ENCODE results near the gene F5. TPM values are rescaled to one million over a fixed set of nuclear protein-coding genes. Genes with fewer than 3 reads are reported as not detected.

The F5 gene
- total RNA-seq, 1 donor = not detected

GRCh38 chr1:169478094-169478672 lies 108.1 kb downstream of the F5 start:
- H2AFZ ChIP-seq (ENCODE audit: low read length) = no peak overlapping the region
- H3K27ac ChIP-seq (ENCODE audit: low read depth, low read length) = no peak overlapping the region
- no peak overlapping the region for H3K4me3 ChIP-seq (ENCODE audit: insufficient read depth, low read length)
- H3K79me2 ChIP-seq (ENCODE audit: insufficient read depth, low read length) = peaks cover 51% of the 10 kb centered on the region
- H3K36me3 ChIP-seq (ENCODE audit: insufficient read depth, low read length) = peaks cover 6% of the 10 kb centered on the region
- H3K4me2 ChIP-seq (ENCODE audit: insufficient read depth, low read length) = no peak overlapping the region
- no peak for DNase-seq (ENCODE audit: insufficient read length, low spot score, missing footprints)
- H4K20me1 ChIP-seq (ENCODE audit: insufficient read depth, low read length) = peaks cover 6% of the 10 kb centered on the region
- TF ChIP-seq CTCF (IDR thresholded peaks at IDR 0.05; ENCODE audit: extremely low read depth, low read depth, low read length) = no peak
- H3K27me3 ChIP-seq (ENCODE audit: insufficient read depth, low read length) = no peaks in the 10 kb centered on the region
- peaks cover 3% of the 10 kb centered on the region for H3K4me1 ChIP-seq (ENCODE audit: insufficient read depth, low read length)
- no peaks in the 10 kb centered on the region for H3K9me3 ChIP-seq (ENCODE audit: low read depth, low read length)

- H3K27ac ChIP-seq (ENCODE audit: low read depth, low read length) = no peak overlapping the region
- H2AFZ ChIP-seq (ENCODE audit: low read length) = no peak overlapping the region
- peaks cover 6% of the 10 kb centered on the region for H4K20me1 ChIP-seq (ENCODE audit: insufficient read depth, low read length)
- no peak for DNase-seq (ENCODE audit: insufficient read length, low spot score, missing footprints)
- H3K79me2 ChIP-seq (ENCODE audit: insufficient read depth, low read length) = peaks cover 31% of the 10 kb centered on the region
- peaks cover 6% of the 10 kb centered on the region for H3K36me3 ChIP-seq (ENCODE audit: insufficient read depth, low read length)
- no peaks in the 10 kb centered on the region for H3K27me3 ChIP-seq (ENCODE audit: insufficient read depth, low read length)
- no peak overlapping the region for H3K4me3 ChIP-seq (ENCODE audit: insufficient read depth, low read length)
- H3K9me3 ChIP-seq (ENCODE audit: low read depth, low read length) = no peaks in the 10 kb centered on the region
- H3K4me2 ChIP-seq (ENCODE audit: insufficient read depth, low read length) = no peak overlapping the region
- peaks cover 3% of the 10 kb centered on the region for H3K4me1 ChIP-seq (ENCODE audit: insufficient read depth, low read length)
- TF ChIP-seq CTCF (IDR thresholded peaks at IDR 0.05; ENCODE audit: extremely low read depth, low read depth, low read length) = no peak
Measured at GRCh38 chr1:169475806-169476387, 110.4 kb downstream of the F5 start.

- no peak overlapping the region for H3K4me2 ChIP-seq (ENCODE audit: insufficient read depth, low read length)
- H3K4me1 ChIP-seq (ENCODE audit: insufficient read depth, low read length) = peaks cover 3% of the 10 kb centered on the region
- TF ChIP-seq CTCF (IDR thresholded peaks at IDR 0.05; ENCODE audit: extremely low read depth, low read depth, low read length) = no peak
Measured at GRCh38 chr1:169474302-169474995, 111.8 kb downstream of the F5 start.

GRCh38 chr1:169473347-169473746 lies 112.9 kb downstream of the F5 start:
- Histone ChIP-seq H3K79me2 (ENCODE audit: insufficient read depth, low read length) (peaks cover 13% of the 10 kb centered on the region), H3K36me3 (ENCODE audit: insufficient read depth, low read length) (peaks cover 6% of the 10 kb centered on the region), H3K4me3 (ENCODE audit: insufficient read depth, low read length) (no peak overlapping the region), H2AFZ (ENCODE audit: low read length) (no peak overlapping the region), H3K27ac (ENCODE audit: low read depth, low read length) (no peak overlapping the region), H4K20me1 (ENCODE audit: insufficient read depth, low read length) (no peaks in the 10 kb centered on the region), H3K9me3 (ENCODE audit: low read depth, low read length) (no peaks in the 10 kb centered on the region), H3K4me2 (ENCODE audit: insufficient read depth, low read length) (no peak overlapping the region), H3K27me3 (ENCODE audit: insufficient read depth, low read length) (no peaks in the 10 kb centered on the region), H3K4me1 (ENCODE audit: insufficient read depth, low read length) (peaks cover 3% of the 10 kb centered on the region)
- no peak for TF ChIP-seq CTCF (IDR thresholded peaks at IDR 0.05; ENCODE audit: extremely low read depth, low read depth, low read length)
- DNase-seq (ENCODE audit: insufficient read length, low spot score, missing footprints) = no peak

More at GRCh38 chr1:169474302-169474995, 111.8 kb downstream of the F5 start:
- peaks cover 20% of the 10 kb centered on the region for H3K79me2 ChIP-seq (ENCODE audit: insufficient read depth, low read length)
- no peaks in the 10 kb centered on the region for H3K27me3 ChIP-seq (ENCODE audit: insufficient read depth, low read length)
- no peak overlapping the region for H3K27ac ChIP-seq (ENCODE audit: low read depth, low read length)
- no peak overlapping the region for H3K4me3 ChIP-seq (ENCODE audit: insufficient read depth, low read length)
- peaks cover 6% of the 10 kb centered on the region for H3K36me3 ChIP-seq (ENCODE audit: insufficient read depth, low read length)
- peaks cover 6% of the 10 kb centered on the region for H4K20me1 ChIP-seq (ENCODE audit: insufficient read depth, low read length)
- no peak overlapping the region for H2AFZ ChIP-seq (ENCODE audit: low read length)
- no peaks in the 10 kb centered on the region for H3K9me3 ChIP-seq (ENCODE audit: low read depth, low read length)
- DNase-seq (ENCODE audit: insufficient read length, low spot score, missing footprints) = no peak

Measured in osteoblast (primary cell).